ENCODE measurements around the gene SNRNP48.

Gene SNRNP48

GRCh38 chr6:7644417-7644816 is 54.4 kb downstream of the SNRNP48 start:
- no peak for DNase-seq (ENCODE audit: low read depth)

- DNase-seq (ENCODE audit: low read depth), result no peak
Observed at GRCh38 chr6:7646394-7646793, 56.4 kb downstream of the SNRNP48 start.

- no peak for DNase-seq (ENCODE audit: low read depth)
Observed at GRCh38 chr6:7647504-7647903, 57.5 kb downstream of the SNRNP48 start.

- DNase-seq (ENCODE audit: low read depth), result no peak
Observed at GRCh38 chr6:7649037-7649810, 59.2 kb downstream of the SNRNP48 start.

- DNase-seq (ENCODE audit: low read depth), result no peak
Observed at GRCh38 chr6:7650878-7651277, 60.9 kb downstream of the SNRNP48 start.

GRCh38 chr6:7652957-7653356 is 63.0 kb downstream of the SNRNP48 start:
- no peak for DNase-seq (ENCODE audit: low read depth)

GRCh38 chr6:7656355-7656754 is 66.4 kb downstream of the SNRNP48 start:
- DNase-seq (ENCODE audit: low read depth), result no peak

GRCh38 chr6:7658543-7658942 is 68.5 kb downstream of the SNRNP48 start:
- DNase-seq (ENCODE audit: low read depth), result no peak

- DNase-seq (ENCODE audit: low read depth), result no peak
Observed at GRCh38 chr6:7661364-7661763, 71.4 kb downstream of the SNRNP48 start.

Data from stimulated activated CD8-positive, alpha-beta memory T cell treated with anti-CD3 and anti-CD28 coated beads, Interleukin-12 subunit alpha, Interleukin-12 subunit beta, amount 100 ng/mL, for 4 hours (primary cell).